Measurements from ENCODE around the gene ZNF530.
A peak's percentile ranks its signal among the peaks of the same experiment; 100 is the strongest.

The ZNF530 gene

DNA sequence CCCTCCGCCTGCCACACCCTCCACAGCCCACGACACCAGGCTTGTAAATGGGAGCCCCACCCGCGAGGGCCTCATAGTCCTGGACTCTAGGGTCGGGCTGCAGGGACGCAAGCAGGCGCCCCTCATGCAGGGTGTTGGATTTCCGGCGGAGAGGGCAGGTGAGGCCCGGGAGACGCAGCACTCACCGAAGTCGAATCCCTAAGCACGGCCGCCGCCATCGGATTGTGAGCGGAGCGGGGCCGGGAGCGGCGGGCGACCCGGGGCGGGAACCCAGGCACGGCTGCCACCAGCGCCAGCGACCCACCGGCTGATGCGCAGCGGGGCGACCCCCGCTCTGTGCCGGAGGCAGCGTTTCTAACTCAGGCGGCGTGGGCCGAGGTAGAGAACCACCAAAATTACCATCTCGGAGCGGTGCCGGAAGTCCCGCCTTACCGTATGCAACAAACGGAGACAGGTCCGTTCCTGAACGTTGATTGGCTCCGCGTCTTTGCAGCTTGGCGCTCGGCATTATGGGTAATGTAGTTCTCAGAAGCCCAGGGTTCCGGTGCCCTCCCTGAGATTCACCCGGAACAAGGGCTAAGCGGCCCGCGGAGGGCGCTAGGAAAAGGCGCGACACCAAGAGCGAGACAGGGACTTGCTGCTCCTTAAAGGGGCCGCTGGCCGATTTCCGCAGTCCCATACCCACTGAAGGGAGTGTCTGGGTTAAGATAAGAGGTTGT, 21.0 kb upstream of the ZNF530 start, which contains the start of gene ZNF416:
Gene ZNF416 (minus strand): TSS at position 425 of the 719 bp plus-strand sequence. CDS start 207 bp downstream, at position 218.
- H3K9me3 ChIP-seq: peaks cover 5% of the 10 kb centered on the region; the same call in 1 of the 2 replicates
- TF ChIP-seq, protein P1, sequence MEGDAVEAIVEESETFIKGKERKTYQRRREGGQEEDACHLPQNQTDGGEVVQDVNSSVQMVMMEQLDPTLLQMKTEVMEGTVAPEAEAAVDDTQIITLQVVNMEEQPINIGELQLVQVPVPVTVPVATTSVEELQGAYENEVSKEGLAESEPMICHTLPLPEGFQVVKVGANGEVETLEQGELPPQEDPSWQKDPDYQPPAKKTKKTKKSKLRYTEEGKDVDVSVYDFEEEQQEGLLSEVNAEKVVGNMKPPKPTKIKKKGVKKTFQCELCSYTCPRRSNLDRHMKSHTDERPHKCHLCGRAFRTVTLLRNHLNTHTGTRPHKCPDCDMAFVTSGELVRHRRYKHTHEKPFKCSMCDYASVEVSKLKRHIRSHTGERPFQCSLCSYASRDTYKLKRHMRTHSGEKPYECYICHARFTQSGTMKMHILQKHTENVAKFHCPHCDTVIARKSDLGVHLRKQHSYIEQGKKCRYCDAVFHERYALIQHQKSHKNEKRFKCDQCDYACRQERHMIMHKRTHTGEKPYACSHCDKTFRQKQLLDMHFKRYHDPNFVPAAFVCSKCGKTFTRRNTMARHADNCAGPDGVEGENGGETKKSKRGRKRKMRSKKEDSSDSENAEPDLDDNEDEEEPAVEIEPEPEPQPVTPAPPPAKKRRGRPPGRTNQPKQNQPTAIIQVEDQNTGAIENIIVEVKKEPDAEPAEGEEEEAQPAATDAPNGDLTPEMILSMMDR (IDR thresholded peaks at IDR 0.05; ENCODE audit: low read depth, low read length): peak; percentile 41; the same call in 1 of the 2 replicates
- peaks cover 27% of the 10 kb centered on the region for H3K36me3 ChIP-seq
- H3K4me3 ChIP-seq (ENCODE audit: low read depth, low read length): peak within 1 kb of the TSS; percentile 83
- peak; percentile 97 for DNase-seq
- no peaks in the 10 kb centered on the region for H3K27me3 ChIP-seq
- no peaks in the 10 kb centered on the region for H3K4me1 ChIP-seq

DNA sequence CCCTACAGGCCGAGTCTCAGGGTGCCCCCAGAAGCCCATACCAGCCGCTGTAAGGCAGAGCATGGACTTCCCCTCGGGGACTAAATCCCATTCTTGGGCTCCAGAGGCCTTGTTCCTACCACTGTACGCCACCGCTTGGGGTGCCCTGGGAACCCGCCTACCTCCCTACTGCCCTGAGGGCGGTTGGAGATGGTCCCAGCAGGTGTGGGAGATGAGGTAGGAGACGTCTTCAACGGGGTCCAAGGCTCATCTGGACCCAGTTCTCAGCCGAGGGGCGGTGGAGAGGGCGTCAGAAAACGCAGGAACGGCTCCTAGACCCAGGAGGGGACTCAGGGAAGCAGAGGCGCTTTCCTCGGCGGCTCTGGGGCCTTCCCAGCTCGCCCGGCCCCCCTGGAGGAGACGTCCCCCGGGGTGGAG, 16.6 kb upstream of the ZNF530 start:
- TF ChIP-seq, protein P1 (IDR thresholded peaks at IDR 0.05; ENCODE audit: low read depth, low read length): no peak
- no peak for DNase-seq
- H3K4me3 ChIP-seq (ENCODE audit: low read depth, low read length): no peak overlapping the region

DNA sequence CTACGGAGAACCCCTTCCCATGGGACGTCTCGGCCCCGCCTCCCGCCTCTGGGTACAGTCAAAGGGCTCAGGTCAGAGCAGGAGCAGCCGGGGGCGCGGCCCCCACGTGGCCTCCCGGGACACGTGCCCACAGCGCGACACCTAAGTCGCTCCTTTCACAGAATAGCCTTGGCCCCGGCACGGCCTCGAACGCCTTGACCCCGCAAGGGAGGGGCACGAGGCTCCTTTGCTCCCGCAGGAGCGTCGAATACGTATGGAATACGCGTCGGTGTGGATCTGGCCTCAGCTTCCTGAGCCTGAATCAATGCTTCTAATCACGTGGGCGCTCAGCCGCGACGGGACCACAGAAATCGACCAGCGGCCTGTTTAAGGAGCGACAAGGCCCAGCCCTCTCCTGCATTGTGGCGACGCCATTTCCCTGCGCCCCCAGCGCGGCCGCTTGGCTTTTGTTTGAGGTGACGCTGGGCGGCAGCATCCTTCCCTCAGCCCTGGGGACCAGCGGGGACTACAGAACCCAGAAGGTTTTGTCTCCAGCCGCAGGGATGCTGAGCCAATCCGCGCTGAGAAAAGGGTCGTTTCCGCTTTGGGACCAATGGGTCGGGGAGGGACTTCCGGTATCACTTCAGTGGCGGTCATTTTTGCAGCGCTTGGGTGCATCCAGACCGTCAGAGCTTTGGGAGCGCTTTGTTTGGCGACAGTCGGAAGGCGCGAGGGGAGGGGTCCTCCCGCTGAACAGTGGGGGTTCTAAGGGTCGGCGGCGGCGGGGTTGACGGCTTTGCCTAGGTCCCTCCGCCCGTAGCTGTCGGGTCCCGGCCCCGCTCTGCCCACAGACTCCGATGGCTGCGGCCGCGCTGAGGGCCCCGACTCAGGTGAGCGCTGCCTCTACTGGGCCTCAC, 15.9 kb upstream of the ZNF530 start, which contains the start of gene ZIK1:
Gene ZIK1 (plus strand): TSS at position 625 of the 896 bp plus-strand sequence. CDS start 212 bp downstream, at position 837.
- no peaks in the 10 kb centered on the region for H3K4me1 ChIP-seq
- peak within 1 kb of the TSS; percentile 89 for H3K4me3 ChIP-seq (ENCODE audit: low read depth, low read length)
- no peaks in the 10 kb centered on the region for H3K27me3 ChIP-seq
- H3K36me3 ChIP-seq: peaks cover 16% of the 10 kb centered on the region
- peak; percentile 93 for DNase-seq
- TF ChIP-seq, protein P1 (IDR thresholded peaks at IDR 0.05; ENCODE audit: low read depth, low read length): peak; percentile 37
- H3K9me3 ChIP-seq: peaks cover 5% of the 10 kb centered on the region; the same call in 1 of the 2 replicates

More for the DNA sequence above, 16.6 kb upstream of the ZNF530 start:
- Histone ChIP-seq H3K4me1 (no peaks in the 10 kb centered on the region), H3K27me3 (no peaks in the 10 kb centered on the region), H3K9me3 (peaks cover 5% of the 10 kb centered on the region; the same call in 1 of the 2 replicates), H3K36me3 (peaks cover 10% of the 10 kb centered on the region)

DNA sequence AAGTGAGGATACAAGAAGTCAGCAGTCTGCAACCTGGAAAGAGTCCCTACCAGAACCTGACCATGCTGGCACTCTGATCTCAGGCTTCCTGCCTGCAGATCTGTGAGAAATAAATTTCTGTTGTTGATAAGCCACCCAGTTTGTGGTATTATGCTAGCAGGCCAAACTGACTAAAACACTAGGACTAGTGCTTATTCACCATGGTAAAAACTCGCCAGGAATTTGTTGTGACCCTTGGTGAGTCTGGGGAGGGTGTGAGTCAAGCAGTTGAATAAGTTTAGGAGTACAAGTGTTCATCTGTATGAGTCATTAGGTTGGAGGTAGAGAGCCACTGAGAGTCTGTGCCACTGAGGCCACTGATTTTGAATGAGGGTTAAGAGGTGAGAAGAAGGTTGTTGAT, 12.2 kb upstream of the ZNF530 start:
- no peak for DNase-seq
- H3K9me3 ChIP-seq: peaks cover 5% of the 10 kb centered on the region; the same call in 1 of the 2 replicates

DNA sequence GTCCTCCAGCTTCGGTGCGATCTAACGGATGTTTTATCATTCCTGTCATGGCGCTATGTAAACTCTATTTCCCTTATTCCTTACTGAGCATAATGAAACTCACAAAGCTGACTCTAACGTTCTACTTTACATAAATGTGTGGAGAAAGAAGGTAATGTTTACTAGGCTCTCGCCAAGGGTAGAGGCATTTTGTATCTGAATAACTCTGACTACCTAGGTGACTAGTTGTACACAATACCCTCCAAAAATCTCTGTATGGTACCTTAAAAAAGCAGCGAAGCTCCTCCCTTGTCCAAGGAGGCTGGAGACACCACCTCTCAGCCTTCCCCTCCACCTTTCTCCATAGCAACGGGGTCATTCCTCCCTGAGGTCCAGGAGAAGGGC, 316 bp upstream of the ZNF530 start:
- Histone ChIP-seq H3K27me3 (no peaks in the 10 kb centered on the region), H3K4me1 (no peaks in the 10 kb centered on the region; the same call in 1 of the 2 replicates), H3K36me3 (peaks cover 2% of the 10 kb centered on the region), H3K9me3 (no peaks in the 10 kb centered on the region; the same call in 1 of the 2 replicates), H3K4me3 (ENCODE audit: low read depth, low read length) (peak overlapping the region; percentile 89)
- no peak for DNase-seq
- TF ChIP-seq, protein P1 (IDR thresholded peaks at IDR 0.05; ENCODE audit: low read depth, low read length): no peak

More for the DNA sequence above, 12.2 kb upstream of the ZNF530 start:
- no peak overlapping the region for H3K4me3 ChIP-seq (ENCODE audit: low read depth, low read length)
- no peaks in the 10 kb centered on the region for H3K27me3 ChIP-seq
- H3K36me3 ChIP-seq: peaks cover 43% of the 10 kb centered on the region
- TF ChIP-seq, protein P1 (IDR thresholded peaks at IDR 0.05; ENCODE audit: low read depth, low read length): no peak
- H3K4me1 ChIP-seq: no peaks in the 10 kb centered on the region

Data from BE2C (cell line).